Stimulated activated CD8-positive, alpha-beta memory T cell treated with anti-CD3 and anti-CD28 coated beads, Interleukin-4, amount 100 ng/mL, for 1 hour (primary cell): Measurements from ENCODE around the gene WFDC13.
"Not testable (repeated sequence)": the region's sequence is repeated elsewhere in the genome, so short reads cannot be mapped to it uniquely, and the experiment has no call there.

Experiments
- DNase-seq, 2 donors: peaks; one replicate each; pipeline ENCODE4 v3.0.0-alpha.2; 2020; ENCODE audit warnings: low read depth in 2 of 2, low spot score in 1 of 2

Gene WFDC13

GRCh38 chr20:45701873-45702272 lies at the start of gene WFDC13:
Gene WFDC13 (plus strand): TSS chr20:45702038. CDS start chr20:45702124, 86 bp downstream.
- DNase-seq = no peak

- not testable (repeated sequence) for DNase-seq
Measured at GRCh38 chr20:45657038-45657437, 44.8 kb upstream of the WFDC13 start.

GRCh38 chr20:45670139-45670538 lies 31.7 kb upstream of the WFDC13 start, which contains the start of gene WFDC11:
Gene WFDC11 (minus strand): TSS chr20:45670239. CDS start chr20:45650600, 19,639 bp downstream.
- no peak for DNase-seq

- DNase-seq = no peak
Measured at GRCh38 chr20:45672765-45673164, 29.1 kb upstream of the WFDC13 start.

GRCh38 chr20:45679650-45680049 lies 22.2 kb upstream of the WFDC13 start:
- DNase-seq = no peak

- DNase-seq = no peak
Measured at GRCh38 chr20:45685896-45686295, 15.9 kb upstream of the WFDC13 start.

- not testable (repeated sequence) for DNase-seq
Measured at GRCh38 chr20:45693346-45693745, 8.5 kb upstream of the WFDC13 start.

GRCh38 chr20:45695496-45695895 lies 6.3 kb upstream of the WFDC13 start:
- no peak for DNase-seq

GRCh38 chr20:45701104-45701503 lies 734 bp upstream of the WFDC13 start:
- no peak for DNase-seq

GRCh38 chr20:45704969-45705637 lies 3.3 kb downstream of the WFDC13 start, which contains the start of gene WFDC10B:
Gene WFDC10B (minus strand): TSS chr20:45705019. CDS start chr20:45685992, 19,027 bp downstream.
- DNase-seq = no peak

GRCh38 chr20:45716141-45716688 lies 14.4 kb downstream of the WFDC13 start:
- not testable (repeated sequence) for DNase-seq

- DNase-seq = no peak
Measured at GRCh38 chr20:45722047-45722446, 20.2 kb downstream of the WFDC13 start, which contains the start of gene SPINT4. Gene SPINT4 (plus strand): TSS chr20:45722347. CDS start chr20:45722368, 21 bp downstream.

- no peak for DNase-seq
Measured at GRCh38 chr20:45725134-45725533, 23.3 kb downstream of the WFDC13 start.

GRCh38 chr20:45727044-45727443 lies 25.2 kb downstream of the WFDC13 start:
- no peak for DNase-seq

GRCh38 chr20:45732199-45732598 lies 30.4 kb downstream of the WFDC13 start:
- no peak for DNase-seq

GRCh38 chr20:45735552-45735951 lies 33.7 kb downstream of the WFDC13 start:
- no peak for DNase-seq

- DNase-seq = no peak
Measured at GRCh38 chr20:45735988-45736387, 34.1 kb downstream of the WFDC13 start.

- no peak for DNase-seq
Measured at GRCh38 chr20:45742596-45742995, 40.8 kb downstream of the WFDC13 start.

- DNase-seq = no peak
Measured at GRCh38 chr20:45745015-45745414, 43.2 kb downstream of the WFDC13 start.

GRCh38 chr20:45751721-45752120 lies 49.9 kb downstream of the WFDC13 start:
- no peak for DNase-seq

- no peak for DNase-seq
Measured at GRCh38 chr20:45752746-45753145, 50.9 kb downstream of the WFDC13 start.

GRCh38 chr20:45758096-45758495 lies 56.3 kb downstream of the WFDC13 start:
- DNase-seq = no peak
